Breast epithelium (tissue), 4 donors: ENCODE measurements around the gene DONSON. TPM values are rescaled to one million over a fixed set of nuclear protein-coding genes. Genes with fewer than 3 reads are reported as not detected.
"Not testable (repeated sequence)": the region's sequence is repeated elsewhere in the genome, so short reads cannot be mapped to it uniquely, and the experiment has no call there.

Source experiments
- DNase-seq, 2 donors: peaks; one replicate each; pipeline ENCODE4 v3.0.0-alpha.2; 2019; ENCODE audit warnings: low spot score in 2 of 2
- H3K27ac ChIP-seq, 2 donors: fragments of 200-600 bp; sonication (generic) in 1 of 2; one replicate each; pipeline ENCODE4 v1.5.1; 2016 to 2019; ENCODE audit warnings: mild to moderate bottlenecking in 1 of 2
- H3K27me3 ChIP-seq, 2 donors: fragments of 200-600 bp; sonication (generic) in 1 of 2; one replicate each; pipeline versions ENCODE4 v1.5.1 to v1.6.0; 2017 to 2019; ENCODE audit warnings: control low read depth in 1 of 2, mild to moderate bottlenecking in 1 of 2
- H3K36me3 ChIP-seq: fragments of 200-600 bp; one replicate; pipeline ENCODE4 v1.5.1; 2019
- H3K4me1 ChIP-seq, 2 donors: fragments of 200-600 bp; sonication (generic); one replicate each; pipeline ENCODE4 v1.5.1; 2016 to 2019; ENCODE audit warnings: control low read depth in 1 of 2
- H3K4me3 ChIP-seq, 3 donors: fragments of 200-600 bp; sonication (generic); 1 replicate in 2 of 3; 2 replicates in 1 of 3; pipeline ENCODE4 v1.5.1; 2016 to 2019; ENCODE audit warnings: mild to moderate bottlenecking in 3 of 3, moderate library complexity in 2 of 3
- H3K9me3 ChIP-seq, 2 donors: fragments of 200-600 bp; sonication (generic) in 1 of 2; one replicate each; pipeline ENCODE4 v1.5.1; 2016 to 2019; ENCODE audit warnings: control low read depth in 1 of 2
- POLR2A ChIP-seq: fragments of 450-650 bp; IDR thresholded peaks from one replicate; pipeline ENCODE4 v1.6.1; 2016; ENCODE audit warnings: antibody characterized with exemption, mild to moderate bottlenecking, moderate library complexity
- POLR2AphosphoS5 ChIP-seq, 3 donors: sonication (generic); formaldehyde crosslinking; IDR thresholded peaks; one replicate each; pipeline ENCODE4 v1.6.1; 2017; ENCODE audit warnings: antibody characterized with exemption in 3 of 3
- intact Hi-C: fragments of 100-400 bp; cut with DNase I; formaldehyde crosslinking; loops from one replicate; pipeline ENCODE4 v1.15.1; 2023; ENCODE audit warnings: low total_unique reads
- total RNA-seq, 3 donors: library from RNA; depleted of rRNA; stranded (reverse); fragments of >200 nt; gene quantifications; one replicate each; pipeline ENCODE4 v1.1.0, GENCODE V29; 2016
- TF ChIP-seq, protein P1 (sequence below), 3 donors: fragments of 450-650 bp; IDR thresholded peaks; one replicate each; pipeline ENCODE4 v1.5.1; 2016 to 2017; ENCODE audit warnings: antibody characterized with exemption in 3 of 3, mild to moderate bottlenecking in 3 of 3, moderate library complexity in 3 of 3

DONSON gene
- total RNA-seq, 3 donors from 2014 or later: 6.6 to 10.1 (median 9.2) TPM

DNA sequence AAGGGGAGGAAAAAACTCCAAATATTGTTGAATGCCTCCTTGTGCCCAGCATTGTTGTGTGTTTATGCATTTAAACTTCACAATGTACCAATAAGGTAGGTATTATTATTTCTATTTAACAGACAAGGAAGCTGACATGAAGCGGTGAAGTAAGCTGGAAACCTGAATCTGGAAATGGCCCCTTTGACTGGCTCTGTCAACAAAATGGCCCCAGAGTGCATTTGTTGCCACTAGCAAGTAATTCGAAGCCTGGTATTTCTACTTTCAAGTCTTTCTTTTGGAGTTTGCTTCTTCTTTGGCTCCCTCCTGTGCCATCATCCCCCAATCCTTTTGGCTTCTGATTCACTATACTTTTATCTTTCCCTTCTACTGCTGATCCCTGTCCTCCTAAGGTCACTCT, 29.9 kb upstream of the DONSON start:
- Histone ChIP-seq H3K9me3 (no peaks in the 10 kb centered on the region), H3K4me3 (no peak overlapping the region), H3K27ac (no peak overlapping the region), H3K4me1 (no peaks in the 10 kb centered on the region), H3K36me3 (no peaks in the 10 kb centered on the region), H3K27me3 (no peaks in the 10 kb centered on the region)
- intact Hi-C loops: no loop called here
- DNase-seq: no peak
- TF ChIP-seq, protein P1, sequence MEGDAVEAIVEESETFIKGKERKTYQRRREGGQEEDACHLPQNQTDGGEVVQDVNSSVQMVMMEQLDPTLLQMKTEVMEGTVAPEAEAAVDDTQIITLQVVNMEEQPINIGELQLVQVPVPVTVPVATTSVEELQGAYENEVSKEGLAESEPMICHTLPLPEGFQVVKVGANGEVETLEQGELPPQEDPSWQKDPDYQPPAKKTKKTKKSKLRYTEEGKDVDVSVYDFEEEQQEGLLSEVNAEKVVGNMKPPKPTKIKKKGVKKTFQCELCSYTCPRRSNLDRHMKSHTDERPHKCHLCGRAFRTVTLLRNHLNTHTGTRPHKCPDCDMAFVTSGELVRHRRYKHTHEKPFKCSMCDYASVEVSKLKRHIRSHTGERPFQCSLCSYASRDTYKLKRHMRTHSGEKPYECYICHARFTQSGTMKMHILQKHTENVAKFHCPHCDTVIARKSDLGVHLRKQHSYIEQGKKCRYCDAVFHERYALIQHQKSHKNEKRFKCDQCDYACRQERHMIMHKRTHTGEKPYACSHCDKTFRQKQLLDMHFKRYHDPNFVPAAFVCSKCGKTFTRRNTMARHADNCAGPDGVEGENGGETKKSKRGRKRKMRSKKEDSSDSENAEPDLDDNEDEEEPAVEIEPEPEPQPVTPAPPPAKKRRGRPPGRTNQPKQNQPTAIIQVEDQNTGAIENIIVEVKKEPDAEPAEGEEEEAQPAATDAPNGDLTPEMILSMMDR (IDR thresholded peaks at IDR 0.05): no peak
- no peak for TF ChIP-seq POLR2AphosphoS5 (IDR thresholded peaks at IDR 0.05)

GRCh38 chr21:33617565-33617964, 29.1 kb upstream of the DONSON start:
- DNase-seq, H3K4me1 ChIP-seq, intact Hi-C loops, H3K4me3 ChIP-seq, H3K27me3 ChIP-seq, H3K27ac ChIP-seq, H3K36me3 ChIP-seq, H3K9me3 ChIP-seq: not testable (repeated sequence)

GRCh38 chr21:33611006-33611744, 22.7 kb upstream of the DONSON start:
- Histone ChIP-seq H3K4me3 (no peak overlapping the region), H3K9me3 (no peaks in the 10 kb centered on the region), H3K27me3 (no peaks in the 10 kb centered on the region), H3K27ac (no peak overlapping the region), H3K4me1 (no peaks in the 10 kb centered on the region), H3K36me3 (no peaks in the 10 kb centered on the region)
- DNase-seq: no peak
- no peak for TF ChIP-seq POLR2AphosphoS5 (IDR thresholded peaks at IDR 0.05)
- TF ChIP-seq POLR2A: no peak
- TF ChIP-seq, protein P1 (IDR thresholded peaks at IDR 0.05): no peak
- intact Hi-C loops: no loop called here

DNA sequence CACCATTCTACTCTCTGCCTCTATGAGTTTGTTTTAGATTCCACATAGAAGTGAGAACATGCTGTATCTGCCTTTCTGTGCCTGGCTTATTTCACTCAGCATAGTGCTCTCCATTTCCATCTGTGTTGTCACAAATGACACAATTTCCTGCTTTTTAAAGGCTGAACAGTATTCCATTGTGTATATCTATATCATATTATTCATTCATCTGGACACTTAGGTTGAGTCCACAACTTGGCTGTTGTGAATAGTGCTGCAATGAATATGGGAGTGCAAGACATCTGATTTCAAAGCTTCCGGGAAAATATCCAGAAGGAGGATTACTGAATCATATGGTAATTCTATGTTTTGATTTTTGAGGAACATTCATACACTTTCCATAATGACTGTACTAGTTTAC, 20.1 kb upstream of the DONSON start:
- H3K4me3 ChIP-seq: no peak overlapping the region
- intact Hi-C loops: loop anchor here (5.0 kb wide), 1 partner anchor 586 kb away; no protein-coding TSS in a partner anchor
- H3K27me3 ChIP-seq: no peaks in the 10 kb centered on the region
- no peak for DNase-seq
- H3K27ac ChIP-seq: no peak overlapping the region
- H3K4me1 ChIP-seq: no peaks in the 10 kb centered on the region
- no peaks in the 10 kb centered on the region for H3K36me3 ChIP-seq
- no peak for TF ChIP-seq POLR2A
- TF ChIP-seq, protein P1 (IDR thresholded peaks at IDR 0.05): no peak
- no peak for TF ChIP-seq POLR2AphosphoS5 (IDR thresholded peaks at IDR 0.05)
- no peaks in the 10 kb centered on the region for H3K9me3 ChIP-seq

GRCh38 chr21:33598051-33598450, 9.6 kb upstream of the DONSON start:
- intact Hi-C loops: loop anchor here (5.0 kb wide), 1 partner anchor 154 kb away; no protein-coding TSS in a partner anchor
- no peak for TF ChIP-seq POLR2A
- TF ChIP-seq, protein P1 (IDR thresholded peaks at IDR 0.05): no peak
- TF ChIP-seq POLR2AphosphoS5 (IDR thresholded peaks at IDR 0.05): no peak
- no peak overlapping the region for H3K4me3 ChIP-seq
- H3K4me1 ChIP-seq: no peaks in the 10 kb centered on the region
- no peaks in the 10 kb centered on the region for H3K9me3 ChIP-seq
- peaks cover 4% of the 10 kb centered on the region for H3K36me3 ChIP-seq
- H3K27me3 ChIP-seq: no peaks in the 10 kb centered on the region
- no peak overlapping the region for H3K27ac ChIP-seq
- no peak for DNase-seq
